HEK293 (cell line): Measurements from ENCODE around the gene IRAK3.

Source experiments
- BCL11A ChIP-seq: fragments of 450-650 bp; formaldehyde crosslinking; IDR thresholded peaks from 2 replicates; pipeline ENCODE4 v1.5.1; 2016; ENCODE audit warnings: low read depth, missing biosample characterization, missing genetic modification characterization
- OVOL3 ChIP-seq: fragments of 450-650 bp; formaldehyde crosslinking; IDR thresholded peaks from 2 replicates; pipeline ENCODE4 v1.5.1; 2016; ENCODE audit warnings: missing biosample characterization, missing genetic modification characterization
- PRDM1 ChIP-seq: fragments of 450-650 bp; formaldehyde crosslinking; IDR thresholded peaks from 2 replicates; pipeline ENCODE4; 2016; ENCODE audit warnings: missing biosample characterization, missing genetic modification characterization
- SP2 ChIP-seq: fragments of 450-650 bp; formaldehyde crosslinking; IDR thresholded peaks from 2 replicates; pipeline ENCODE4 v1.5.1; 2016; ENCODE audit warnings: missing biosample characterization, missing genetic modification characterization
- ZBTB11 ChIP-seq: fragments of 450-650 bp; formaldehyde crosslinking; conservative IDR thresholded peaks from 2 replicates; pipeline ENCODE4 v1.5.1; 2016; ENCODE audit warnings: low read depth, missing biosample characterization, missing genetic modification characterization
- ZBTB21 ChIP-seq: fragments of 450-650 bp; formaldehyde crosslinking; IDR thresholded peaks from 2 replicates; pipeline ENCODE4 v1.5.1; 2017; ENCODE audit warnings: missing biosample characterization, missing genetic modification characterization
- ZFP37 ChIP-seq: fragments of 450-650 bp; formaldehyde crosslinking; IDR thresholded peaks from 2 replicates; pipeline ENCODE4 v1.5.1; 2016; ENCODE audit warnings: missing biosample characterization, missing genetic modification characterization
- ZNF121 ChIP-seq: fragments of 450-650 bp; formaldehyde crosslinking; IDR thresholded peaks from 2 replicates; pipeline ENCODE4 v1.5.1; 2016; ENCODE audit warnings: missing biosample characterization, missing genetic modification characterization
- ZNF138 ChIP-seq: fragments of 450-650 bp; formaldehyde crosslinking; IDR thresholded peaks from 2 replicates; pipeline ENCODE4 v1.5.1; 2016; ENCODE audit warnings: missing biosample characterization, missing genetic modification characterization, borderline replicate concordance
- ZNF175 ChIP-seq: fragments of 450-650 bp; formaldehyde crosslinking; IDR thresholded peaks from 2 replicates; pipeline ENCODE4 v1.5.1; 2016; ENCODE audit warnings: missing biosample characterization, missing genetic modification characterization
- ZNF23 ChIP-seq: fragments of 450-650 bp; formaldehyde crosslinking; IDR thresholded peaks from 2 replicates; pipeline ENCODE4 v1.5.1; 2016; ENCODE audit warnings: missing biosample characterization, missing genetic modification characterization, borderline replicate concordance
- ZNF239 ChIP-seq: fragments of 450-650 bp; formaldehyde crosslinking; IDR thresholded peaks from 2 replicates; pipeline ENCODE4 v1.5.1; 2016; ENCODE audit warnings: missing biosample characterization, missing genetic modification characterization
- ZNF292 ChIP-seq: fragments of 450-650 bp; formaldehyde crosslinking; IDR thresholded peaks from 2 replicates; pipeline ENCODE4 v1.5.1; 2016; ENCODE audit warnings: low read depth, missing biosample characterization, missing genetic modification characterization, borderline replicate concordance
- ZNF311 ChIP-seq: fragments of 450-650 bp; formaldehyde crosslinking; IDR thresholded peaks from 2 replicates; pipeline ENCODE4 v1.5.1; 2017; ENCODE audit warnings: missing biosample characterization, missing genetic modification characterization, borderline replicate concordance
- ZNF391 ChIP-seq: fragments of 450-650 bp; formaldehyde crosslinking; IDR thresholded peaks from 2 replicates; pipeline ENCODE4 v1.5.1; 2016; ENCODE audit warnings: low read depth, missing biosample characterization, missing genetic modification characterization, borderline replicate concordance
- ZNF530 ChIP-seq: fragments of 450-650 bp; formaldehyde crosslinking; IDR thresholded peaks from 2 replicates; pipeline ENCODE4 v1.5.1; 2016; ENCODE audit warnings: low read depth, missing biosample characterization, missing genetic modification characterization
- ZNF558 ChIP-seq: fragments of 450-650 bp; formaldehyde crosslinking; IDR thresholded peaks from 2 replicates; pipeline ENCODE4 v1.5.1; 2016; ENCODE audit warnings: missing biosample characterization, missing genetic modification characterization
- ZNF580 ChIP-seq: fragments of 450-650 bp; formaldehyde crosslinking; IDR thresholded peaks from 2 replicates; pipeline ENCODE4 v1.5.1; 2016; ENCODE audit warnings: missing biosample characterization, missing genetic modification characterization
- ZNF585B ChIP-seq: fragments of 450-650 bp; formaldehyde crosslinking; IDR thresholded peaks from 2 replicates; pipeline ENCODE4 v1.5.1; 2016; ENCODE audit warnings: missing biosample characterization, missing genetic modification characterization
- ZNF610 ChIP-seq: fragments of 450-650 bp; formaldehyde crosslinking; IDR thresholded peaks from 2 replicates; pipeline ENCODE4 v1.5.1; 2016; ENCODE audit warnings: missing biosample characterization, missing genetic modification characterization, borderline replicate concordance
- ZNF621 ChIP-seq: fragments of 450-650 bp; formaldehyde crosslinking; IDR thresholded peaks from 2 replicates; pipeline ENCODE4 v1.5.1; 2017; ENCODE audit warnings: missing biosample characterization, missing genetic modification characterization
- ZNF664 ChIP-seq: fragments of 450-650 bp; formaldehyde crosslinking; IDR thresholded peaks from 2 replicates; pipeline ENCODE4 v1.5.1; 2016; ENCODE audit warnings: missing biosample characterization, missing genetic modification characterization
- ZNF670 ChIP-seq: fragments of 450-650 bp; formaldehyde crosslinking; IDR thresholded peaks from 2 replicates; pipeline ENCODE4 v1.5.1; 2016; ENCODE audit warnings: missing biosample characterization, missing genetic modification characterization, low read depth
- ZNF76 ChIP-seq: fragments of 450-650 bp; formaldehyde crosslinking; IDR thresholded peaks from 2 replicates; pipeline ENCODE4; 2016; ENCODE audit warnings: low read depth, missing biosample characterization, missing genetic modification characterization, borderline replicate concordance
- ZNF785 ChIP-seq: fragments of 450-650 bp; formaldehyde crosslinking; IDR thresholded peaks from 2 replicates; pipeline ENCODE4 v1.5.1; 2016; ENCODE audit warnings: missing biosample characterization, missing genetic modification characterization
- ZNF791 ChIP-seq: fragments of 450-650 bp; formaldehyde crosslinking; IDR thresholded peaks from 2 replicates; pipeline ENCODE4 v1.5.1; 2016; ENCODE audit warnings: missing biosample characterization, missing genetic modification characterization
- TF ChIP-seq, protein P1 (sequence below): fragments of 450-650 bp; formaldehyde crosslinking; IDR thresholded peaks from 2 replicates; pipeline ENCODE4 v1.5.1; 2016; ENCODE audit warnings: missing biosample characterization, missing genetic modification characterization, borderline replicate concordance
- TF ChIP-seq, protein P2 (sequence below): fragments of 450-650 bp; formaldehyde crosslinking; IDR thresholded peaks from 2 replicates; pipeline ENCODE4 v1.5.1; 2016; ENCODE audit warnings: missing biosample characterization, missing genetic modification characterization
- TF ChIP-seq, protein P3 (sequence below): fragments of 450-650 bp; formaldehyde crosslinking; IDR thresholded peaks from 2 replicates; pipeline ENCODE4 v1.5.1; 2017; ENCODE audit warnings: missing biosample characterization, missing genetic modification characterization

IRAK3 gene

DNA sequence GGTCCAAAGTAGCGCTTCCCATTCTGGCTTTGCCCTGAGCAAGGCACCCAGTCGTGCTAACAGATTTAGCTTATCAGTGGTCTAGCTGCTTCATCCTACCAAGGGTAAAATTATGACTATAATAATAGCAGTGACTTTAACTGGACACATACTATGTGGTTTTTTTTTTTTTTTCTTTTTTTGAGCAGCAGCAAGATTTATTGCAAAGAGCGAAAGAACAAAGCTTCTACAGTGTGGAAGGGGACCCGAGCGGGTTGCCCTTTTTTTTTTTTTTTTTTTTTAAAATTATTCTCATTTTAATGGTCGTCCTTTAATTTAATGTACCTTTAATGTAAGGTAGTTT is 113.8 kb downstream of the IRAK3 start (continued):
- TF ChIP-seq, protein P1, sequence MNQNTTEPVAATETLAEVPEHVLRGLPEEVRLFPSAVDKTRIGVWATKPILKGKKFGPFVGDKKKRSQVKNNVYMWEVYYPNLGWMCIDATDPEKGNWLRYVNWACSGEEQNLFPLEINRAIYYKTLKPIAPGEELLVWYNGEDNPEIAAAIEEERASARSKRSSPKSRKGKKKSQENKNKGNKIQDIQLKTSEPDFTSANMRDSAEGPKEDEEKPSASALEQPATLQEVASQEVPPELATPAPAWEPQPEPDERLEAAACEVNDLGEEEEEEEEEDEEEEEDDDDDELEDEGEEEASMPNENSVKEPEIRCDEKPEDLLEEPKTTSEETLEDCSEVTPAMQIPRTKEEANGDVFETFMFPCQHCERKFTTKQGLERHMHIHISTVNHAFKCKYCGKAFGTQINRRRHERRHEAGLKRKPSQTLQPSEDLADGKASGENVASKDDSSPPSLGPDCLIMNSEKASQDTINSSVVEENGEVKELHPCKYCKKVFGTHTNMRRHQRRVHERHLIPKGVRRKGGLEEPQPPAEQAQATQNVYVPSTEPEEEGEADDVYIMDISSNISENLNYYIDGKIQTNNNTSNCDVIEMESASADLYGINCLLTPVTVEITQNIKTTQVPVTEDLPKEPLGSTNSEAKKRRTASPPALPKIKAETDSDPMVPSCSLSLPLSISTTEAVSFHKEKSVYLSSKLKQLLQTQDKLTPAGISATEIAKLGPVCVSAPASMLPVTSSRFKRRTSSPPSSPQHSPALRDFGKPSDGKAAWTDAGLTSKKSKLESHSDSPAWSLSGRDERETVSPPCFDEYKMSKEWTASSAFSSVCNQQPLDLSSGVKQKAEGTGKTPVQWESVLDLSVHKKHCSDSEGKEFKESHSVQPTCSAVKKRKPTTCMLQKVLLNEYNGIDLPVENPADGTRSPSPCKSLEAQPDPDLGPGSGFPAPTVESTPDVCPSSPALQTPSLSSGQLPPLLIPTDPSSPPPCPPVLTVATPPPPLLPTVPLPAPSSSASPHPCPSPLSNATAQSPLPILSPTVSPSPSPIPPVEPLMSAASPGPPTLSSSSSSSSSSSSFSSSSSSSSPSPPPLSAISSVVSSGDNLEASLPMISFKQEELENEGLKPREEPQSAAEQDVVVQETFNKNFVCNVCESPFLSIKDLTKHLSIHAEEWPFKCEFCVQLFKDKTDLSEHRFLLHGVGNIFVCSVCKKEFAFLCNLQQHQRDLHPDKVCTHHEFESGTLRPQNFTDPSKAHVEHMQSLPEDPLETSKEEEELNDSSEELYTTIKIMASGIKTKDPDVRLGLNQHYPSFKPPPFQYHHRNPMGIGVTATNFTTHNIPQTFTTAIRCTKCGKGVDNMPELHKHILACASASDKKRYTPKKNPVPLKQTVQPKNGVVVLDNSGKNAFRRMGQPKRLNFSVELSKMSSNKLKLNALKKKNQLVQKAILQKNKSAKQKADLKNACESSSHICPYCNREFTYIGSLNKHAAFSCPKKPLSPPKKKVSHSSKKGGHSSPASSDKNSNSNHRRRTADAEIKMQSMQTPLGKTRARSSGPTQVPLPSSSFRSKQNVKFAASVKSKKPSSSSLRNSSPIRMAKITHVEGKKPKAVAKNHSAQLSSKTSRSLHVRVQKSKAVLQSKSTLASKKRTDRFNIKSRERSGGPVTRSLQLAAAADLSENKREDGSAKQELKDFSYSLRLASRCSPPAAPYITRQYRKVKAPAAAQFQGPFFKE (tag by site-specific recombination) = no peak
- TF ChIP-seq ZFP37 (tag by site-specific recombination) = 0 out of 2 replicates have a peak, but pooled peaks have one; percentile 2
- no peak for TF ChIP-seq ZNF292 (tag by site-specific recombination)
- no peak; the same call in 1 of the 2 replicates for TF ChIP-seq ZNF76 (tag by site-specific recombination)
- TF ChIP-seq ZNF23 (tag by site-specific recombination) = no peak
- TF ChIP-seq ZNF785 (tag by site-specific recombination) = no peak
- TF ChIP-seq ZNF558 (tag by site-specific recombination) = no peak
- no peak for TF ChIP-seq ZNF670 (tag by site-specific recombination)
- TF ChIP-seq ZNF580 (tag by site-specific recombination) = no peak
- TF ChIP-seq ZNF121 = 0 out of 2 replicates have a peak, but pooled peaks have one; percentile 9
- TF ChIP-seq, protein P2, sequence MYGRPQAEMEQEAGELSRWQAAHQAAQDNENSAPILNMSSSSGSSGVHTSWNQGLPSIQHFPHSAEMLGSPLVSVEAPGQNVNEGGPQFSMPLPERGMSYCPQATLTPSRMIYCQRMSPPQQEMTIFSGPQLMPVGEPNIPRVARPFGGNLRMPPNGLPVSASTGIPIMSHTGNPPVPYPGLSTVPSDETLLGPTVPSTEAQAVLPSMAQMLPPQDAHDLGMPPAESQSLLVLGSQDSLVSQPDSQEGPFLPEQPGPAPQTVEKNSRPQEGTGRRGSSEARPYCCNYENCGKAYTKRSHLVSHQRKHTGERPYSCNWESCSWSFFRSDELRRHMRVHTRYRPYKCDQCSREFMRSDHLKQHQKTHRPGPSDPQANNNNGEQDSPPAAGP (tag by site-specific recombination) = no peak
- TF ChIP-seq ZNF175 (tag by site-specific recombination) = no peak
- TF ChIP-seq ZBTB21 (tag by site-specific recombination) = no peak
- no peak for TF ChIP-seq ZNF138
- TF ChIP-seq, protein P3, sequence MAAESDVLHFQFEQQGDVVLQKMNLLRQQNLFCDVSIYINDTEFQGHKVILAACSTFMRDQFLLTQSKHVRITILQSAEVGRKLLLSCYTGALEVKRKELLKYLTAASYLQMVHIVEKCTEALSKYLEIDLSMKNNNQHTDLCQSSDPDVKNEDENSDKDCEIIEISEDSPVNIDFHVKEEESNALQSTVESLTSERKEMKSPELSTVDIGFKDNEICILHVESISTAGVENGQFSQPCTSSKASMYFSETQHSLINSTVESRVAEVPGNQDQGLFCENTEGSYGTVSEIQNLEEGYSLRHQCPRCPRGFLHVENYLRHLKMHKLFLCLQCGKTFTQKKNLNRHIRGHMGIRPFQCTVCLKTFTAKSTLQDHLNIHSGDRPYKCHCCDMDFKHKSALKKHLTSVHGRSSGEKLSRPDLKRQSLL (tag by site-specific recombination) = no peak
- TF ChIP-seq ZBTB11 = 0 out of 2 replicates have a peak, but pooled peaks have one; percentile 6
- no peak for TF ChIP-seq ZNF530 (tag by site-specific recombination)
- TF ChIP-seq SP2 (tag by site-specific recombination) = no peak
- TF ChIP-seq PRDM1 = no peak
- no peak for TF ChIP-seq BCL11A (tag by site-specific recombination)
- TF ChIP-seq ZNF311 = no peak
- 0 out of 2 replicates have a peak, but pooled peaks have one; percentile 11 for TF ChIP-seq OVOL3 (tag by site-specific recombination)
- TF ChIP-seq ZNF791 (tag by site-specific recombination) = no peak
- TF ChIP-seq ZNF585B (tag by site-specific recombination) = no peak
- TF ChIP-seq ZNF610 = no peak
- TF ChIP-seq ZNF391 = no peak
- no peak for TF ChIP-seq ZNF621 (tag by site-specific recombination)
- no peak for TF ChIP-seq ZNF239 (tag by site-specific recombination)
- peak; percentile 95 for TF ChIP-seq ZNF664 (tag by site-specific recombination)
